HCT116 (cell line): Measurements from ENCODE around the gene RACGAP1. TPM values are rescaled to one million over a fixed set of nuclear protein-coding genes. Genes with fewer than 3 reads are reported as not detected.

ENCODE experiments used
- ATAC-seq: fragments of 200-7000 bp; cut with Tn5 transposase; 2 replicates; pipeline ENCODE4 v1.9.1; 2020; ENCODE audit warnings: mild to moderate bottlenecking, moderate library complexity
- BruUV-seq: library from RNA; stranded (reverse); fragments of 400-500 nt; replicated peaks from 2 replicates; lab custom pipeline; 2021; lab: Mats Ljungman, UMichigan
- CTCF ChIA-PET: fragments of 300-600 bp; sonication (Branson Sonifier 250); formaldehyde crosslinking; loops from one replicate; lab custom pipeline; 2021; ENCODE audit warnings: antibody characterized with exemption; lab: Charles Lee
- POLR2A ChIA-PET: fragments of 300-600, 350-600 bp; sonication (Branson Sonifier 250); formaldehyde crosslinking; loops from one replicate; lab custom pipeline; 2021; ENCODE audit warnings: antibody characterized with exemption; lab: Charles Lee
- RAD21 ChIA-PET, 2 experiments: fragments of 300-600 bp; sonication (Branson Sonifier 250); formaldehyde crosslinking; loops; one replicate each; lab custom pipeline; 2023; ENCODE audit warnings: low total read pairs in 2 of 2; ENCODE audit not compliant: uncharacterized antibody in 2 of 2, unreplicated experiment in 2 of 2, low non-redundant PET in 1 of 2; lab: Charles Lee
- DNase-seq: peaks from one replicate; pipeline ENCODE4 v3.0.0-alpha.2; 2010; ENCODE audit warnings: low read depth, low spot score
- H2AFZ ChIP-seq: fragments of 200-600 bp; shearing (Covaris generic), sonication (generic); 2 replicates; pipeline ENCODE4 v1.6.1; 2017; ENCODE audit warnings: low read depth, mixed run types, mixed read lengths, antibody characterized with exemption, low read length; ENCODE audit not compliant: poor library complexity, severe bottlenecking
- H3K27ac ChIP-seq: 2 replicates; pipeline ENCODE4 v1.5.1; 2012; ENCODE audit warnings: low read depth, low read length
- H3K27me3 ChIP-seq: fragments of 200-600 bp; sonication (generic); 2 replicates; pipeline ENCODE4 v1.6.1; 2016; ENCODE audit warnings: mixed run types, low read length, mixed read lengths; ENCODE audit not compliant: insufficient read depth
- H3K36me3 ChIP-seq, 2 experiments: fragments of 200-500 bp in 1 of 2; fragments of 200-600 bp in 1 of 2; sonication (Bioruptor generic) in 1 of 2; sonication (generic) in 1 of 2; 2 replicates each; pipeline versions ENCODE4 v1.5.1 to v1.6.1; 2014 to 2016; ENCODE audit warnings: low read length in 2 of 2, inconsistent platforms in 1 of 2, mixed read lengths in 1 of 2, mixed run types in 1 of 2; ENCODE audit not compliant: insufficient read depth in 2 of 2, control insufficient read depth in 1 of 2
- H3K4me1 ChIP-seq, 2 experiments: fragments of 200-600 bp in 1 of 2; sonication (generic) in 1 of 2; 2 replicates each; pipeline versions ENCODE4 v1.5.1 to v1.6.1; 2012 to 2017; ENCODE audit warnings: low read length in 2 of 2, inconsistent platforms in 1 of 2, mild to moderate bottlenecking in 1 of 2, mixed read lengths in 1 of 2, mixed run types in 1 of 2, moderate library complexity in 1 of 2; ENCODE audit not compliant: insufficient read depth in 2 of 2, control insufficient read depth in 1 of 2
- H3K4me2 ChIP-seq: fragments of 200-600 bp; sonication (generic); 2 replicates; pipeline ENCODE4 v1.6.1; 2017; ENCODE audit warnings: mixed run types, low read length, mixed read lengths
- H3K4me3 ChIP-seq, 2 experiments: fragments of 200-600 bp in 1 of 2; sonication (generic) in 1 of 2; replicated peaks in 1 of 2; 2 replicates each; pipeline ENCODE4 v1.5.1; 2011 to 2016; ENCODE audit warnings: low read length in 2 of 2, control low read depth in 1 of 2, low read depth in 1 of 2, mild to moderate bottlenecking in 1 of 2, mixed read lengths in 1 of 2, mixed run types in 1 of 2
- H3K79me2 ChIP-seq: fragments of 200-600 bp; sonication (generic); 2 replicates; pipeline ENCODE4 v1.6.1; 2017; ENCODE audit warnings: mild to moderate bottlenecking, mixed run types, low read length, moderate library complexity, mixed read lengths; ENCODE audit not compliant: insufficient read depth
- H3K9ac ChIP-seq: fragments of 200-600 bp; sonication (generic); 2 replicates; pipeline ENCODE4 v1.6.1; 2016; ENCODE audit warnings: low read length, mixed read lengths
- H3K9me2 ChIP-seq: fragments of 200-600 bp; sonication (generic), shearing (Covaris generic); 2 replicates; pipeline ENCODE4 v1.6.1; 2017; ENCODE audit warnings: mixed run types, mild to moderate bottlenecking, moderate library complexity; ENCODE audit not compliant: insufficient read depth
- H3K9me3 ChIP-seq, 2 experiments: fragments of 200-500 bp in 1 of 2; fragments of 200-600 bp in 1 of 2; sonication (Bioruptor generic) in 1 of 2; sonication (generic) in 1 of 2; 2 replicates each; pipeline ENCODE4 v1.6.1; 2014 to 2017; ENCODE audit warnings: low read length in 2 of 2, mixed read lengths in 2 of 2, inconsistent platforms in 1 of 2, low read depth in 1 of 2, mild to moderate bottlenecking in 1 of 2, mixed run types in 1 of 2, moderate library complexity in 1 of 2; ENCODE audit not compliant: control insufficient read depth in 1 of 2, insufficient read depth in 1 of 2
- H4K20me1 ChIP-seq: fragments of 200-600 bp; sonication (generic), shearing (Covaris generic); 2 replicates; pipeline ENCODE4 v1.6.1; 2017; ENCODE audit warnings: mixed run types, mild to moderate bottlenecking, moderate library complexity; ENCODE audit not compliant: insufficient read depth
- ELF1 ChIP-seq: IDR thresholded peaks from 2 replicates; pipeline ENCODE4 v1.6.1; 2012; ENCODE audit warnings: low read depth, borderline replicate concordance
- EZH2 ChIP-seq: fragments of 200-600 bp; sonication (generic); IDR thresholded peaks from 2 replicates; pipeline ENCODE4 v1.6.1; 2017; ENCODE audit warnings: antibody characterized with exemption, mixed run types
- EZH2phosphoT487 ChIP-seq: fragments of 200-600 bp; IDR thresholded peaks from 2 replicates; pipeline ENCODE4 v1.6.1; 2018; ENCODE audit warnings: antibody characterized with exemption, borderline replicate concordance
- MAX ChIP-seq: IDR thresholded peaks from 2 replicates; pipeline ENCODE4 v1.6.1; 2012
- SIN3A ChIP-seq: IDR thresholded peaks from 2 replicates; pipeline ENCODE4 v1.6.1; 2012; ENCODE audit warnings: low read depth
- TCF7L2 ChIP-seq: IDR thresholded peaks from 2 replicates; pipeline ENCODE4 v1.7.0; 2011; ENCODE audit warnings: borderline replicate concordance, inconsistent platforms; ENCODE audit not compliant: insufficient read depth, insufficient read length; ENCODE audit errors: extremely low read depth
- YY1 ChIP-seq: IDR thresholded peaks from 2 replicates; pipeline ENCODE4 v1.6.1; 2011; ENCODE audit warnings: low read length, low read depth, moderate library complexity, mild to moderate bottlenecking; ENCODE audit not compliant: insufficient replicate concordance; ENCODE audit errors: extremely low read depth
- ZFX ChIP-seq: fragments of 450-650 bp; IDR thresholded peaks from 2 replicates; pipeline ENCODE4 v1.6.1; 2017
- ZNF274 ChIP-seq: fragments of 200-500 bp; sonication (Bioruptor generic); IDR thresholded peaks from 2 replicates; pipeline ENCODE4 v1.6.1; 2014; ENCODE audit warnings: mild to moderate bottlenecking, low read depth, low read length, inconsistent platforms
- intact Hi-C: fragments of 100-400 bp; cut with micrococcal nuclease; formaldehyde crosslinking; loops from 2 replicates; pipeline ENCODE4 v1.10.0; 2022
- total RNA-seq: library from RNA; stranded (reverse); gene quantifications from one replicate; pipeline ENCODE4 v1.2.1, GENCODE V29; 2021; ENCODE audit not compliant: unreplicated experiment
- TF ChIP-seq, protein P1 (sequence below): IDR thresholded peaks from 2 replicates; pipeline ENCODE4 v1.6.1; 2012; ENCODE audit warnings: low read depth

Gene RACGAP1
- total RNA-seq, 1 experiment from 2014 or later = 147 TPM

GRCh38 chr12:50047693-50048250 is 22.5 kb upstream of the RACGAP1 start (continued):
- no peak for TF ChIP-seq ZNF274
- no peak for TF ChIP-seq YY1
- TF ChIP-seq ZFX = no peak
- TF ChIP-seq, protein P1, sequence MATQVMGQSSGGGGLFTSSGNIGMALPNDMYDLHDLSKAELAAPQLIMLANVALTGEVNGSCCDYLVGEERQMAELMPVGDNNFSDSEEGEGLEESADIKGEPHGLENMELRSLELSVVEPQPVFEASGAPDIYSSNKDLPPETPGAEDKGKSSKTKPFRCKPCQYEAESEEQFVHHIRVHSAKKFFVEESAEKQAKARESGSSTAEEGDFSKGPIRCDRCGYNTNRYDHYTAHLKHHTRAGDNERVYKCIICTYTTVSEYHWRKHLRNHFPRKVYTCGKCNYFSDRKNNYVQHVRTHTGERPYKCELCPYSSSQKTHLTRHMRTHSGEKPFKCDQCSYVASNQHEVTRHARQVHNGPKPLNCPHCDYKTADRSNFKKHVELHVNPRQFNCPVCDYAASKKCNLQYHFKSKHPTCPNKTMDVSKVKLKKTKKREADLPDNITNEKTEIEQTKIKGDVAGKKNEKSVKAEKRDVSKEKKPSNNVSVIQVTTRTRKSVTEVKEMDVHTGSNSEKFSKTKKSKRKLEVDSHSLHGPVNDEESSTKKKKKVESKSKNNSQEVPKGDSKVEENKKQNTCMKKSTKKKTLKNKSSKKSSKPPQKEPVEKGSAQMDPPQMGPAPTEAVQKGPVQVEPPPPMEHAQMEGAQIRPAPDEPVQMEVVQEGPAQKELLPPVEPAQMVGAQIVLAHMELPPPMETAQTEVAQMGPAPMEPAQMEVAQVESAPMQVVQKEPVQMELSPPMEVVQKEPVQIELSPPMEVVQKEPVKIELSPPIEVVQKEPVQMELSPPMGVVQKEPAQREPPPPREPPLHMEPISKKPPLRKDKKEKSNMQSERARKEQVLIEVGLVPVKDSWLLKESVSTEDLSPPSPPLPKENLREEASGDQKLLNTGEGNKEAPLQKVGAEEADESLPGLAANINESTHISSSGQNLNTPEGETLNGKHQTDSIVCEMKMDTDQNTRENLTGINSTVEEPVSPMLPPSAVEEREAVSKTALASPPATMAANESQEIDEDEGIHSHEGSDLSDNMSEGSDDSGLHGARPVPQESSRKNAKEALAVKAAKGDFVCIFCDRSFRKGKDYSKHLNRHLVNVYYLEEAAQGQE = no peak
- no peak for TF ChIP-seq TCF7L2
- TF ChIP-seq EZH2 = no peak
- TF ChIP-seq SIN3A = no peak

- Histone ChIP-seq H3K27ac (no peak overlapping the region), H3K9me2 (no peaks in the 10 kb centered on the region), H3K27me3 (no peaks in the 10 kb centered on the region), H3K4me1 (peaks cover 0 to 8% of the 10 kb centered on the region in 2 experiments; a peak in 2 of 4 replicates), H3K4me3 (no peak overlapping the region), H3K36me3 (no peaks in the 10 kb centered on the region)
- ATAC-seq = no peak
- ChIA-PET RAD21 (no interaction called here), POLR2A (no interaction called here), CTCF (no interaction called here)
- TF ChIP-seq MAX (no peak), TCF7L2 (no peak), ZFX (no peak), ELF1 (no peak), EZH2phosphoT487 (no peak)
- TF ChIP-seq, all 23 proteins: peak for 0
- no peak overlapping the region for H3K4me2 ChIP-seq
- no peak for DNase-seq
- intact Hi-C loops = no loop called here
- H3K79me2 ChIP-seq = no peaks in the 10 kb centered on the region
- no TSS peak for BruUV-seq
- no peak overlapping the region for H2AFZ ChIP-seq
- H3K9me3 ChIP-seq = no peaks in the 10 kb centered on the region
- no peaks in the 10 kb centered on the region for H4K20me1 ChIP-seq
- H3K9ac ChIP-seq = no peak overlapping the region
Observed at GRCh38 chr12:50043854-50044253, 18.6 kb upstream of the RACGAP1 start.
